WI38 (cell line): ENCODE data around the gene TM4SF18.
A peak's percentile ranks its signal among the peaks of the same experiment; 100 is the strongest.

Experiments
- H3K4me3 ChIP-seq: 2 replicates; pipeline ENCODE4 v1.5.1; 2011; ENCODE audit warnings: low read depth, mild to moderate bottlenecking, control low read depth, low read length
- CTCF ChIP-seq: IDR thresholded peaks from 2 replicates; pipeline ENCODE4 v1.5.1; 2012; ENCODE audit warnings: low read depth, mild to moderate bottlenecking, control low read depth, low read length

Gene TM4SF18

GRCh38 chr3:149376718-149377407 lies 43.4 kb upstream of the TM4SF18 start:
- no peak for TF ChIP-seq CTCF
- peak overlapping the region; percentile 78 for H3K4me3 ChIP-seq

- peak overlapping the region; percentile 78 for H3K4me3 ChIP-seq
- no peak for TF ChIP-seq CTCF
These were observed 42.2 kb upstream of the TM4SF18 start for GRCh38 chr3:149375501-149376196.

GRCh38 chr3:149374793-149375500 lies 41.5 kb upstream of the TM4SF18 start:
- no peak for TF ChIP-seq CTCF
- H3K4me3 ChIP-seq: peak overlapping the region; percentile 78

GRCh38 chr3:149374391-149374790 lies 41.0 kb upstream of the TM4SF18 start:
- H3K4me3 ChIP-seq: peak overlapping the region; percentile 78
- TF ChIP-seq CTCF: no peak

GRCh38 chr3:149373235-149374125 lies 40.0 kb upstream of the TM4SF18 start:
- H3K4me3 ChIP-seq: peak overlapping the region; percentile 78; the same call in 1 of the 2 replicates
- TF ChIP-seq CTCF: no peak

DNA sequence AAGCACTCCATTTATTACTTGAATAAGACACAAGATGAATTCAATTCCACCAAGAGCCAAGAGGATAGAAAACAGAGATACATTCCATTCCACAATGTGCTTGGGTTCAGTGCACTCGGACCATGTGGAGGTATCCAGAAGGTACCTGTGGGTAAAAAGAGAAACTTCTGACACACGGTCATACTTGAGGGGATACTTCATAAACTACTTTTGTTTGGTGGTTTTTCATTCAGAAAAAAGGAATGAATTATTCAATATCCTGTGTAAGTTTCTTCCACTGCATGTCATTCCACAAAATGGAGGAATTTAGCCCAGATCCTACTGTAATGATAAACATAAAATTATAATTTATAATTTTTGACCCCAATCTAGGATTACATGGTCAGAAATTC lies 38.3 kb upstream of the TM4SF18 start:
- H3K4me3 ChIP-seq: no peak overlapping the region
- TF ChIP-seq CTCF: no peak
